ENCODE measurements around the gene GPC5.

GPC5 gene

DNA sequence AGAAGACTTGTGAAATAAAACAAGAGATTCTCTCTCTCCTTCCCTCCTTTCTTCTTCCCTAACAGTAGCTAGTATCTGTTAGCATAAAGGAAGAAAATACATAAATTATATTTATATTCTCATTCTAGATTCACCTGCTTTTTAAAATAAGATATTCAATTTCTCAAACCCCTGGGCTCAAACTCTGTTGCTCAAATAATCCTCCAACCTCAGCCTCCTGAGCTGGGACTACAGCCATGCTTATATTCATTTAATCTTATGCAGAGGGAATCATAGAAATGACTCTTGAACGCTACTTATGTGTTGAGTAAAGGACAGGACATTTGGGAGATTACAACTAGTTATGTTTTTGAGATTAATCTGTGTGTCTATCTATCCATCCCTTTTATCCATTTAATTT, 56.2 kb downstream of the GPC5 start:
- no peak overlapping the region for H3K9ac ChIP-seq (ENCODE audit: low read length)
- no peaks in the 10 kb centered on the region for H3K36me3 ChIP-seq (ENCODE audit: control insufficient read depth in 1 of 2, insufficient read depth in 2 of 2, low read length in 2 of 2)
- no peaks in the 10 kb centered on the region for H3K9me3 ChIP-seq (ENCODE audit: insufficient read depth, low read depth, low read length)
- no peak overlapping the region for H4K8ac ChIP-seq (ENCODE audit: low read depth, low read length)
- H3K79me2 ChIP-seq (ENCODE audit: control insufficient read depth, insufficient read depth, low read length, poor library complexity): no peaks in the 10 kb centered on the region
- H3K27ac ChIP-seq (ENCODE audit: low read depth, low read length): no peak overlapping the region
- no peak overlapping the region for H2BK5ac ChIP-seq (ENCODE audit: low read depth, low read length, poor library complexity)
- H4K91ac ChIP-seq (ENCODE audit: low read depth, low read length): no peak overlapping the region
- no peak for DNase-seq
- no peak overlapping the region for H3K23ac ChIP-seq (ENCODE audit: low read length)
- H3K4ac ChIP-seq (ENCODE audit: low read depth, low read length): no peak overlapping the region
- H2BK120ac ChIP-seq (ENCODE audit: insufficient read depth, low read length, poor library complexity): no peak overlapping the region
- H3K18ac ChIP-seq (ENCODE audit: low read length): no peak overlapping the region
- no CpG with 5 or more reads among the region's 1 CpG for WGBS (ENCODE audit: extremely low coverage, insufficient coverage, insufficient read length)
- H3K79me1 ChIP-seq (ENCODE audit: low read length): no peaks in the 10 kb centered on the region
- no peak overlapping the region for H2BK12ac ChIP-seq (ENCODE audit: low read length)
- H3K27me3 ChIP-seq (ENCODE audit: insufficient read depth, low read length): no peaks in the 10 kb centered on the region
- H3K14ac ChIP-seq (ENCODE audit: low read length): no peak overlapping the region
- H2AFZ ChIP-seq (ENCODE audit: insufficient read depth, low read length, poor library complexity): no peak overlapping the region
- no peaks in the 10 kb centered on the region for H3K4me1 ChIP-seq (ENCODE audit: control insufficient read depth in 1 of 2, insufficient read depth in 2 of 2, low read length in 2 of 2)
- H3K4me2 ChIP-seq (ENCODE audit: low read length): no peak overlapping the region
- no peak overlapping the region for H4K12ac ChIP-seq (ENCODE audit: low read depth, low read length)
- no peak overlapping the region for H3K4me3 ChIP-seq (ENCODE audit: low read depth, low read length)
- no peak overlapping the region for H2AK5ac ChIP-seq (ENCODE audit: low read length)

DNA sequence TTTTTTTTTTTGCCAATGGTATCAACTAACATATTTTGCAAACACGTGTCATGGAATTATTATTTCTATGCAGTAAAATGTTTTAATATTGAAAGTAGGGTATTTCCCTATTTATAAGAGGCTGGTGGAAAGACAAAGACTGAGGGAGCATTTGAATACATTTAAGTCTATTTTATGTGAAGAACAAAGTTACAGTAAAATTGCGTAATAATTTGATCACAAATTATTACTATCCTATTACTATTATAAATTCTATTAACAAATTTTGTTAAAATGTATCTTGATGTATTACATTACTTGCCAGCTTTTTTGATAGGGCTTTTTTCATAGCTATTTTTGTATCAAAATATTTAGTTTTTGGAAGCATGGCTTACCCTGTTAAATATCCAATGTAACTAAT, 58.4 kb downstream of the GPC5 start:
- no peak overlapping the region for H3K27ac ChIP-seq (ENCODE audit: low read depth, low read length)
- H3K79me2 ChIP-seq (ENCODE audit: control insufficient read depth, insufficient read depth, low read length, poor library complexity): no peaks in the 10 kb centered on the region
- H3K79me1 ChIP-seq (ENCODE audit: low read length): no peaks in the 10 kb centered on the region
- WGBS (ENCODE audit: extremely low coverage, insufficient coverage, insufficient read length): no CpG with 5 or more reads among the region's 2 CpGs
- H2BK5ac ChIP-seq (ENCODE audit: low read depth, low read length, poor library complexity): no peak overlapping the region
- no peak overlapping the region for H3K9ac ChIP-seq (ENCODE audit: low read length)
- H3K36me3 ChIP-seq (ENCODE audit: control insufficient read depth in 1 of 2, insufficient read depth in 2 of 2, low read length in 2 of 2): no peaks in the 10 kb centered on the region
- no peak overlapping the region for H3K18ac ChIP-seq (ENCODE audit: low read length)
- H2BK12ac ChIP-seq (ENCODE audit: low read length): no peak overlapping the region
- no peak overlapping the region for H2BK120ac ChIP-seq (ENCODE audit: insufficient read depth, low read length, poor library complexity)
- H4K12ac ChIP-seq (ENCODE audit: low read depth, low read length): no peak overlapping the region
- H3K14ac ChIP-seq (ENCODE audit: low read length): no peak overlapping the region
- H3K4me2 ChIP-seq (ENCODE audit: low read length): no peak overlapping the region
- H3K4me1 ChIP-seq (ENCODE audit: control insufficient read depth in 1 of 2, insufficient read depth in 2 of 2, low read length in 2 of 2): no peaks in the 10 kb centered on the region
- no peak overlapping the region for H4K91ac ChIP-seq (ENCODE audit: low read depth, low read length)
- H3K9me3 ChIP-seq (ENCODE audit: insufficient read depth, low read depth, low read length): no peaks in the 10 kb centered on the region
- no peak for DNase-seq
- no peak overlapping the region for H2AK5ac ChIP-seq (ENCODE audit: low read length)
- no peak overlapping the region for H2AFZ ChIP-seq (ENCODE audit: insufficient read depth, low read length, poor library complexity)
- H3K23ac ChIP-seq (ENCODE audit: low read length): no peak overlapping the region
- no peak overlapping the region for H3K4ac ChIP-seq (ENCODE audit: low read depth, low read length)
- H3K4me3 ChIP-seq (ENCODE audit: low read depth, low read length): no peak overlapping the region
- H3K27me3 ChIP-seq (ENCODE audit: insufficient read depth, low read length): no peaks in the 10 kb centered on the region
- no peak overlapping the region for H4K8ac ChIP-seq (ENCODE audit: low read depth, low read length)

DNA sequence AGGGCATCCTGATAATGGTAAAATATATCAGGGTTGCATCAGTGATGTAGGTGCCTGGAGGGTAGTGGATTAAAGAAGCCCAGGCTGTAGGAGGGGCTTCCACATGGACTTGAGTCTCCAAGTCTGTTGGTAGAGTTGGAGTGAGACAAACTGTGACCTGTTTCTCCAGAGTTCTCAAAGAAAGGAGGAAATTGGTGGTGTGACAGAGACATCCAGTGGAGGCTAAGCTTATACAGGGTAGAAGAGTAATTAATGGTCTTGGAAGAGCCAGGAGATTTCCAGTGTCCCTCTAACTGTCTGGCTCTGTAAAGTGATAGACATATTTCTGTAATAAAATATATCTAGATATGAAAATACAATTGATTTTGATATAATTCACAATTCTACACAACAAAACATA, 61.1 kb downstream of the GPC5 start:
- H3K4me2 ChIP-seq (ENCODE audit: low read length): no peak overlapping the region
- H4K91ac ChIP-seq (ENCODE audit: low read depth, low read length): no peak overlapping the region
- no peaks in the 10 kb centered on the region for H3K36me3 ChIP-seq (ENCODE audit: control insufficient read depth in 1 of 2, insufficient read depth in 2 of 2, low read length in 2 of 2)
- no peak overlapping the region for H3K9ac ChIP-seq (ENCODE audit: low read length)
- DNase-seq: no peak
- H4K8ac ChIP-seq (ENCODE audit: low read depth, low read length): no peak overlapping the region
- H3K9me3 ChIP-seq (ENCODE audit: insufficient read depth, low read depth, low read length): no peaks in the 10 kb centered on the region
- H3K4ac ChIP-seq (ENCODE audit: low read depth, low read length): no peak overlapping the region
- no peak overlapping the region for H3K23ac ChIP-seq (ENCODE audit: low read length)
- H2BK120ac ChIP-seq (ENCODE audit: insufficient read depth, low read length, poor library complexity): no peak overlapping the region
- H3K27ac ChIP-seq (ENCODE audit: low read depth, low read length): no peak overlapping the region
- H3K27me3 ChIP-seq (ENCODE audit: insufficient read depth, low read length): no peaks in the 10 kb centered on the region
- no peaks in the 10 kb centered on the region for H3K79me2 ChIP-seq (ENCODE audit: control insufficient read depth, insufficient read depth, low read length, poor library complexity)
- H2BK5ac ChIP-seq (ENCODE audit: low read depth, low read length, poor library complexity): no peak overlapping the region
- H3K14ac ChIP-seq (ENCODE audit: low read length): no peak overlapping the region
- H2AK5ac ChIP-seq (ENCODE audit: low read length): no peak overlapping the region
- H2AFZ ChIP-seq (ENCODE audit: insufficient read depth, low read length, poor library complexity): no peak overlapping the region
- H3K4me3 ChIP-seq (ENCODE audit: low read depth, low read length): no peak overlapping the region
- no peaks in the 10 kb centered on the region for H3K79me1 ChIP-seq (ENCODE audit: low read length)
- H4K12ac ChIP-seq (ENCODE audit: low read depth, low read length): no peak overlapping the region
- no peak overlapping the region for H2BK12ac ChIP-seq (ENCODE audit: low read length)
- H3K4me1 ChIP-seq (ENCODE audit: control insufficient read depth in 1 of 2, insufficient read depth in 2 of 2, low read length in 2 of 2): no peaks in the 10 kb centered on the region
- H3K18ac ChIP-seq (ENCODE audit: low read length): no peak overlapping the region

DNA sequence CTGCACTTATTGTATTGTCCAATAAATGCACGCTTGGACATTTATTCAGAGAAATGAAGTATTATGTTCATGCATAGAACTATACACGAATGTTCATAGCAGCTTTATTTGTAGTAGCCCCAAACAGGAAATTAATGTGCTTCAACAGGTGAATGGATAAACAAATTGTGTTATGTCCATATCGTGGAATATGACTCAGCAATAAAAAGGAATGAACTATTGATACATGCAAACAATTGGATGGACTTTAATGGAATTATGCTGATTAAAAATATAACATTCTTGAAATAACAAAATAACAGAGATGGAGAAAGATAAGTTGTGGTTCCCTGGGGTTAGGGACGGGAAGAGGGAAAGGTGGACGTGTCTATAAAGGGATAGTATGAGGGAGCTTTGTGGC, 65.9 kb downstream of the GPC5 start:
- DNase-seq: no peak
- no peak overlapping the region for H3K18ac ChIP-seq (ENCODE audit: low read length)
- no peak overlapping the region for H3K9ac ChIP-seq (ENCODE audit: low read length)
- H3K23ac ChIP-seq (ENCODE audit: low read length): no peak overlapping the region
- H4K8ac ChIP-seq (ENCODE audit: low read depth, low read length): no peak overlapping the region
- H4K12ac ChIP-seq (ENCODE audit: low read depth, low read length): no peak overlapping the region
- no peak overlapping the region for H2BK120ac ChIP-seq (ENCODE audit: insufficient read depth, low read length, poor library complexity)
- H2AK5ac ChIP-seq (ENCODE audit: low read length): no peak overlapping the region
- H3K36me3 ChIP-seq (ENCODE audit: control insufficient read depth in 1 of 2, insufficient read depth in 2 of 2, low read length in 2 of 2): no peaks in the 10 kb centered on the region
- H3K4me1 ChIP-seq (ENCODE audit: control insufficient read depth in 1 of 2, insufficient read depth in 2 of 2, low read length in 2 of 2): no peaks in the 10 kb centered on the region
- no peak overlapping the region for H3K4me2 ChIP-seq (ENCODE audit: low read length)
- H3K79me1 ChIP-seq (ENCODE audit: low read length): no peaks in the 10 kb centered on the region
- no peaks in the 10 kb centered on the region for H3K9me3 ChIP-seq (ENCODE audit: insufficient read depth, low read depth, low read length)
- H3K4me3 ChIP-seq (ENCODE audit: low read depth, low read length): no peak overlapping the region
- WGBS (ENCODE audit: extremely low coverage, insufficient coverage, insufficient read length): no CpG with 5 or more reads among the region's 5 CpGs
- no peak overlapping the region for H3K14ac ChIP-seq (ENCODE audit: low read length)
- no peaks in the 10 kb centered on the region for H3K27me3 ChIP-seq (ENCODE audit: insufficient read depth, low read length)
- H2BK5ac ChIP-seq (ENCODE audit: low read depth, low read length, poor library complexity): no peak overlapping the region
- no peak overlapping the region for H4K91ac ChIP-seq (ENCODE audit: low read depth, low read length)
- no peak overlapping the region for H3K27ac ChIP-seq (ENCODE audit: low read depth, low read length)
- no peak overlapping the region for H2AFZ ChIP-seq (ENCODE audit: insufficient read depth, low read length, poor library complexity)
- no peaks in the 10 kb centered on the region for H3K79me2 ChIP-seq (ENCODE audit: control insufficient read depth, insufficient read depth, low read length, poor library complexity)
- H3K4ac ChIP-seq (ENCODE audit: low read depth, low read length): no peak overlapping the region
- no peak overlapping the region for H2BK12ac ChIP-seq (ENCODE audit: low read length)

DNA sequence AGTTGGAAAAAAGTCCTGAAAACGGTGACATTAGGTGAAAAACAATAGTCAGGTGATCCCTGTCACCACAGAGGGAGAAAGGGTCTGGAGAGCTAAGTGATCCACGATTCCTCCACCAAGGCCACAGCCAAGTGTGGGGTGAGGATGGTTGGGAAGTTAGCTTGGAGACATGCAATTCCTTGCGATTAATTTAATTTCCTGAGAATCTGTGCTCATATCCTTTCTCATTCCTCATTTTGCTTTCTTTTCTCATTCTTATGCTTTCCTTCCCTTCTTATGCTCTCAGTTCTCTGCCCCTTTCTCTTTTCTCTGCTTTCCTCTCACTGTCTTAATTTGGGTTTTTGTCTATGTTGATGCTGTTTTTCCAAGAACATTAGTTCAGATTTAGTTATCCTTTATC, 68.8 kb downstream of the GPC5 start:
- H3K18ac ChIP-seq (ENCODE audit: low read length): no peak overlapping the region
- no peak overlapping the region for H3K4me3 ChIP-seq (ENCODE audit: low read depth, low read length)
- H4K8ac ChIP-seq (ENCODE audit: low read depth, low read length): no peak overlapping the region
- H2AK5ac ChIP-seq (ENCODE audit: low read length): no peak overlapping the region
- no CpG with 5 or more reads among the region's 3 CpGs for WGBS (ENCODE audit: extremely low coverage, insufficient coverage, insufficient read length)
- H4K91ac ChIP-seq (ENCODE audit: low read depth, low read length): no peak overlapping the region
- no peak overlapping the region for H3K4ac ChIP-seq (ENCODE audit: low read depth, low read length)
- H3K9ac ChIP-seq (ENCODE audit: low read length): no peak overlapping the region
- H2BK12ac ChIP-seq (ENCODE audit: low read length): no peak overlapping the region
- H3K9me3 ChIP-seq (ENCODE audit: insufficient read depth, low read depth, low read length): no peaks in the 10 kb centered on the region
- DNase-seq: no peak
- H2BK5ac ChIP-seq (ENCODE audit: low read depth, low read length, poor library complexity): no peak overlapping the region
- H3K79me1 ChIP-seq (ENCODE audit: low read length): no peaks in the 10 kb centered on the region
- no peak overlapping the region for H3K4me2 ChIP-seq (ENCODE audit: low read length)
- H3K4me1 ChIP-seq (ENCODE audit: control insufficient read depth in 1 of 2, insufficient read depth in 2 of 2, low read length in 2 of 2): no peaks in the 10 kb centered on the region
- H3K27me3 ChIP-seq (ENCODE audit: insufficient read depth, low read length): no peaks in the 10 kb centered on the region
- H3K79me2 ChIP-seq (ENCODE audit: control insufficient read depth, insufficient read depth, low read length, poor library complexity): no peaks in the 10 kb centered on the region
- H3K14ac ChIP-seq (ENCODE audit: low read length): no peak overlapping the region
- H3K36me3 ChIP-seq (ENCODE audit: control insufficient read depth in 1 of 2, insufficient read depth in 2 of 2, low read length in 2 of 2): no peaks in the 10 kb centered on the region
- no peak overlapping the region for H3K27ac ChIP-seq (ENCODE audit: low read depth, low read length)
- H2BK120ac ChIP-seq (ENCODE audit: insufficient read depth, low read length, poor library complexity): no peak overlapping the region
- H4K12ac ChIP-seq (ENCODE audit: low read depth, low read length): no peak overlapping the region
- H3K23ac ChIP-seq (ENCODE audit: low read length): no peak overlapping the region
- H2AFZ ChIP-seq (ENCODE audit: insufficient read depth, low read length, poor library complexity): no peak overlapping the region
